Fibroblast of the aortic adventitia (primary cell): ENCODE measurements around the gene FOXP4. TPM values are rescaled to one million over a fixed set of nuclear protein-coding genes. Genes with fewer than 3 reads are reported as not detected.

Source experiments
- DNase-seq: peaks from one replicate; pipeline ENCODE4 v3.0.0-alpha.2; 2010; ENCODE audit warnings: low read depth
- H3K4me3 ChIP-seq: 2 replicates; pipeline ENCODE4 v1.5.1; 2011; ENCODE audit warnings: low read depth, mild to moderate bottlenecking, control low read depth, low read length, moderate library complexity
- CTCF ChIP-seq: IDR thresholded peaks from 2 replicates; pipeline ENCODE4 v1.5.1; 2011; ENCODE audit warnings: mild to moderate bottlenecking, low read length, control low read depth, inconsistent platforms; ENCODE audit not compliant: insufficient read depth
- total RNA-seq: library from RNA; depleted of rRNA; stranded (reverse); fragments of >200 nt; gene quantifications from 2 replicates; pipeline ENCODE4 v1.2.3, GENCODE V29; 2012; ENCODE audit warnings: low replicate concordance

Gene FOXP4
- total RNA-seq, 1 donor: 2.9 TPM

- no peak overlapping the region for H3K4me3 ChIP-seq
- no peak for TF ChIP-seq CTCF
- DNase-seq: no peak
Observed at GRCh38 chr6:41511443-41512060, 34.6 kb upstream of the FOXP4 start.

GRCh38 chr6:41512146-41512701 is 34.0 kb upstream of the FOXP4 start:
- H3K4me3 ChIP-seq: no peak overlapping the region
- no peak for TF ChIP-seq CTCF
- no peak for DNase-seq

DNA sequence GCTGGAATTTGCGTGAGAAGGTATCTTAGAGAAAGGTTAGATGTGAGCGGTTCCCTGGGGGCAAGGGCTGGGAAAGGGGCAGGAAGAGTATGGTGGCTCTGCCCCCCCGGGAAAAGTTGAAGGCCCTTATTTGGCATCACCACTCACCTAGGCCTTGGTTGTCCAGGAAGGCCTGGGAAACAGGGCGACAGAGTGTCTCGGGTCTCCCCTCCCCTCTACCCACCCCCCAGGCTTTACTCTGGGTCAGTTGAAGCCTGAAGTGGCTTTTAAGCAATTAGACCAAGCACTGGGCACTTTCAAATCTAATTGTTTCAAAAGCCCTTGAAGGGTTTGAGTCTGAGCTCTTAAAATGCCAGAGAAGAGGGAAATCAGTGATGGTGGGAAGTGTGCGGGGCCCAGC is 30.2 kb upstream of the FOXP4 start:
- TF ChIP-seq CTCF: no peak
- no peak for DNase-seq
- no peak overlapping the region for H3K4me3 ChIP-seq

GRCh38 chr6:41518118-41518517 is 28.1 kb upstream of the FOXP4 start:
- TF ChIP-seq CTCF: no peak
- H3K4me3 ChIP-seq: no peak overlapping the region
- DNase-seq: no peak

- no peak for TF ChIP-seq CTCF
Observed at GRCh38 chr6:41519305-41519744, 26.9 kb upstream of the FOXP4 start.

GRCh38 chr6:41519745-41520699 is 26.2 kb upstream of the FOXP4 start:
- H3K4me3 ChIP-seq: no peak overlapping the region
- DNase-seq: no peak
- no peak for TF ChIP-seq CTCF

More at GRCh38 chr6:41519305-41519744, 26.9 kb upstream of the FOXP4 start:
- no peak for DNase-seq
- no peak overlapping the region for H3K4me3 ChIP-seq
